GM12878 (cell line): Measurements from ENCODE around the gene MAF. TPM values are rescaled to one million over a fixed set of nuclear protein-coding genes. Genes with fewer than 3 reads are reported as not detected.
A peak's percentile ranks its signal among the peaks of the same experiment; 100 is the strongest.

Source experiments
- ATAC-seq: fragments of 200-7000 bp; cut with Tn5 transposase; 3 replicates; pipeline ENCODE4 v1.9.1; 2020; ENCODE audit warnings: mild to moderate bottlenecking, moderate library complexity
- BruUV-seq: library from RNA; stranded (reverse); fragments of 400-500 nt; replicated peaks from 2 replicates; lab custom pipeline; 2021; lab: Mats Ljungman, UMichigan
- CTCF ChIA-PET: fragments of 300-600 bp; sonication (Branson Sonifier 250); formaldehyde crosslinking; extraction: SDS; loops from one replicate; lab custom pipeline; 2021; ENCODE audit warnings: inconsistent platforms; lab: Yijun Ruan, JAX
- POLR2A ChIA-PET: fragments of 350-600 bp; formaldehyde crosslinking; extraction: SDS; loops from one replicate; lab custom pipeline; 2021; ENCODE audit warnings: inconsistent platforms; lab: Charles Lee
- RAD21 ChIA-PET: fragments of 300-600 bp; sonication (Branson Sonifier 250); formaldehyde crosslinking; loops from one replicate; lab custom pipeline; 2023; ENCODE audit warnings: antibody characterized with exemption; ENCODE audit not compliant: unreplicated experiment; lab: Charles Lee
- SMC1A ChIA-PET: fragments of 300-600 bp; sonication (Branson Sonifier 250); formaldehyde crosslinking; loops from one replicate; lab custom pipeline; 2023; ENCODE audit not compliant: unreplicated experiment, uncharacterized antibody; lab: Charles Lee
- DNase-seq: peaks from one replicate; pipeline ENCODE4 v3.0.0-alpha.2; 2011; ENCODE audit warnings: low read depth, low spot score
- FAIRE-seq: peaks from 3 replicates; lab custom pipeline; 2011; peaks lifted over from hg19 to GRCh38; lab: Jason Lieb, UNC
- H2AFZ ChIP-seq: 2 replicates; pipeline ENCODE4 v1.6.0; 2011; ENCODE audit warnings: low read depth, low read length, control low read depth; ENCODE audit not compliant: control insufficient read depth
- H3K27ac ChIP-seq: 2 replicates; pipeline ENCODE4 v1.5.1; 2011; ENCODE audit warnings: control low read depth; ENCODE audit not compliant: control insufficient read depth, insufficient read depth
- H3K27me3 ChIP-seq, 2 experiments: replicated peaks in 1 of 2; 2 replicates each; pipeline versions ENCODE4 v1.6.0 to v1.6.1; 2011; ENCODE audit warnings: low read length in 1 of 2; ENCODE audit not compliant: control insufficient read depth in 2 of 2, insufficient read depth in 2 of 2
- H3K36me3 ChIP-seq, 2 experiments: 2 replicates each; pipeline ENCODE4 v1.5.1; 2011; ENCODE audit warnings: low read length in 1 of 2; ENCODE audit not compliant: control insufficient read depth in 2 of 2, insufficient read depth in 2 of 2
- H3K4me1 ChIP-seq: 2 replicates; pipeline ENCODE4 v1.6.1; 2011; ENCODE audit warnings: mild to moderate bottlenecking, low read length, moderate library complexity, mixed read lengths; ENCODE audit not compliant: control insufficient read depth, insufficient read depth
- H3K4me2 ChIP-seq: 2 replicates; pipeline ENCODE4 v1.6.0; 2011; ENCODE audit warnings: control low read depth; ENCODE audit not compliant: control insufficient read depth, insufficient read depth
- H3K4me3 ChIP-seq: fragments of 200-600 bp; sonication (generic); 2 replicates; pipeline ENCODE4 v1.5.1; 2016
- H3K79me2 ChIP-seq: 2 replicates; pipeline ENCODE4 v1.6.0; 2011; ENCODE audit warnings: low read length; ENCODE audit not compliant: control insufficient read depth, insufficient read depth
- H3K9ac ChIP-seq: 2 replicates; pipeline ENCODE4 v1.8.0; 2011; ENCODE audit warnings: low read length, control low read depth, mixed read lengths; ENCODE audit not compliant: control insufficient read depth, insufficient read depth
- H3K9me3 ChIP-seq: replicated peaks from 3 replicates; pipeline ENCODE4 v1.5.1; 2011; ENCODE audit warnings: mild to moderate bottlenecking, low read length; ENCODE audit not compliant: control insufficient read depth, insufficient read depth
- H4K20me1 ChIP-seq: 2 replicates; pipeline ENCODE4 v1.6.0; 2011; ENCODE audit not compliant: control insufficient read depth, insufficient read depth
- CBX3 ChIP-seq: fragments of 200-600 bp; sonication (generic); IDR thresholded peaks from 2 replicates; pipeline ENCODE4 v1.6.1; 2016; ENCODE audit warnings: low read depth, borderline replicate concordance
- EED ChIP-seq: sonication (generic); IDR thresholded peaks from 2 replicates; pipeline ENCODE4 v1.6.1; 2016; ENCODE audit warnings: antibody characterized with exemption, low read depth
- EP300 ChIP-seq, 2 experiments: fragments of 150-350 bp in 1 of 2; IDR thresholded peaks; 2 replicates each; pipeline ENCODE4 v1.6.1; 2011 to 2012; ENCODE audit warnings: low read depth in 2 of 2, low read length in 2 of 2, borderline replicate concordance in 1 of 2, improper control_type of control experiment in 1 of 2, inconsistent platforms in 1 of 2; ENCODE audit not compliant: control insufficient read depth in 1 of 2
- FOXK2 ChIP-seq: fragments of 450-650 bp; IDR thresholded peaks from 2 replicates; pipeline ENCODE4 v1.6.1; 2017; ENCODE audit warnings: mild to moderate bottlenecking, moderate library complexity
- NFIC ChIP-seq: IDR thresholded peaks from 2 replicates; pipeline ENCODE4 v1.6.1; 2012; ENCODE audit warnings: low read depth, mild to moderate bottlenecking, inconsistent platforms, low read length, moderate library complexity
- NFYA ChIP-seq: IDR thresholded peaks from 2 replicates; pipeline ENCODE4 v1.6.1; 2011; ENCODE audit warnings: low read depth, mild to moderate bottlenecking, low read length, improper control_type of control experiment, borderline replicate concordance
- RBBP5 ChIP-seq: fragments of 200-600 bp; sonication (generic); conservative IDR thresholded peaks from 2 replicates; pipeline ENCODE4 v1.6.1; 2016
- RUNX3 ChIP-seq: IDR thresholded peaks from 2 replicates; pipeline ENCODE4 v1.6.1; 2012; ENCODE audit warnings: low read length, inconsistent platforms
- STAT3 ChIP-seq: IDR thresholded peaks from 2 replicates; pipeline ENCODE4 v1.6.1; 2011; ENCODE audit warnings: low read depth, low read length, improper control_type of control experiment
- SUPT20H ChIP-seq: IDR thresholded peaks from 2 replicates; pipeline ENCODE4 v1.6.1; 2011; ENCODE audit warnings: low read depth, mild to moderate bottlenecking, low read length, moderate library complexity, borderline replicate concordance; ENCODE audit not compliant: control insufficient read depth
- WRNIP1 ChIP-seq: IDR thresholded peaks from 2 replicates; pipeline ENCODE4 v1.6.1; 2011; ENCODE audit warnings: low read depth, low read length, improper control_type of control experiment, borderline replicate concordance
- ZSCAN29 ChIP-seq: fragments of 450-650 bp; IDR thresholded peaks from 2 replicates; pipeline ENCODE4 v1.6.1; 2017; ENCODE audit warnings: mild to moderate bottlenecking, moderate library complexity
- WGBS: methylation state at CpG from one replicate; pipeline ENCODE4 v1.1.6; 2016; ENCODE audit warnings: low lambda C conversion rate; ENCODE audit not compliant: insufficient replicate concordance, insufficient coverage; ENCODE audit errors: missing lambda C conversion rate; 5-methylcytosine and 5-hydroxymethylcytosine counted together
- in situ Hi-C: fragments of 300-500 bp; cut with MboI; formaldehyde crosslinking; loops from 9 replicates; pipeline ENCODE4 v1.14.3; 2018; ENCODE audit warnings: mixed read lengths
- intact Hi-C: fragments of 100-400 bp; cut with micrococcal nuclease; formaldehyde crosslinking; loops from one replicate; pipeline ENCODE4 v1.14.2; 2022; ENCODE audit not compliant: unreplicated experiment
- polyA plus RNA-seq, 11 experiments: library from polyadenylated mRNA; depleted of rRNA in 4 of 11; unstranded in 6 of 11; stranded (reverse) in 5 of 11; fragments of >200 nt; fragmentation: Nextera tagmentation in 4 of 11; fragmentation: Illumina TruSeq in 1 of 11; extraction: Ambion mirVana in 4 of 11; extraction: Trizol in 1 of 11; gene quantifications; 1 replicate in 1 of 11; 2 replicates in 10 of 11; pipeline versions ENCODE4 v1.2.1 to v1.2.3, GENCODE V29; 2011 to 2016; ENCODE audit warnings: inconsistent platforms in 2 of 11, missing spikeins in 2 of 11, low read depth in 1 of 11
- total RNA-seq, 4 experiments: library from RNA; depleted of rRNA in 3 of 4; stranded (reverse); fragments of >200 nt in 3 of 4; fragmentation: Illumina TruSeq in 1 of 4; extraction: Trizol in 1 of 4; gene quantifications; 2 replicates each; pipeline versions ENCODE4 v1.2.1 to v1.2.3, GENCODE V29; 2013 to 2021
- TF ChIP-seq, protein P1 (sequence below): IDR thresholded peaks from 2 replicates; pipeline ENCODE4 v1.6.1; 2012; ENCODE audit warnings: low read depth, low read length, improper control_type of control experiment
- TF ChIP-seq, protein P2 (sequence below): fragments of 450-650 bp; IDR thresholded peaks from 2 replicates; pipeline ENCODE4 v1.6.1; 2017; ENCODE audit warnings: mild to moderate bottlenecking, low read depth, inconsistent platforms; ENCODE audit not compliant: poor library complexity, severe bottlenecking
- TF ChIP-seq, protein P3 (sequence below): fragments of 450-650 bp; IDR thresholded peaks from 2 replicates; pipeline ENCODE4 v1.6.1; 2016; ENCODE audit warnings: mild to moderate bottlenecking, moderate library complexity, borderline replicate concordance
- TF ChIP-seq, protein P4 (sequence below): IDR thresholded peaks from 2 replicates; pipeline ENCODE4 v1.6.1; 2012; ENCODE audit warnings: low read depth, low read length, improper control_type of control experiment

The MAF gene
- total and polyA plus RNA-seq, 10 of the 15 experiments (the other 5 are each of a cell fraction or from before 2014, with no cell fraction given), result 0.03 to 0.13 TPM; not detected in 8

DNA sequence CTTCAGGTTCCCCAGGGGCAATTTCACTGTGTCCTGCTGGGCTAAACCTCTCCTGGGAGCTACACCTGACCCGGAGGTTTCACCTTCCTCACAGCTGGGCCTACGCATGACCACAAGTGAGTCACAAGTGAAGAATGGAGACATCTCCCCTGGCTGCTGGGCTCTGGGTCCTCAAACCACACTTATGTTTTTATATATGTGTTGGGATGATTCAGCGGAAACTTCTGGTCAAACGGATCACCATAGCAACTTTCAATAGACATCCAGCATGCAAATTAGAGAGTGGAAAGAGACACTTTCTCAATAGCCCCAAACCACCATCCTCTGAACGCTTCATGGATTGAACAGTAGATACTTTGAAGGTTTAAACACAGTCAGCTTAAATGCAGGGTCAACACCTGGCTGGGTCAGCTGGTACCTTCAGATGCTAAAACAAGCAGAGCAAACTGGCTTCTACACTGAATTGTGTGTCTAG, 28.0 kb upstream of the MAF start:
- ATAC-seq, result peak; percentile 21; the same call in 2 of the 3 replicates
- under 1% methylated on average over 5 of the region's 5 CpGs for WGBS
- H3K4me2 ChIP-seq, result no peak overlapping the region
- no peaks in the 10 kb centered on the region for H3K4me1 ChIP-seq
- DNase-seq, result peak; percentile 20
- no peaks in the 10 kb centered on the region for H4K20me1 ChIP-seq
- no peak overlapping the region for H3K27ac ChIP-seq
- intact Hi-C loops, result no loop called here
- H3K9me3 ChIP-seq, result no peaks in the 10 kb centered on the region; the same call in 2 of the 3 replicates
- H2AFZ ChIP-seq, result no peak overlapping the region
- FAIRE-seq, result no peak
- no peaks in the 10 kb centered on the region for H3K27me3 ChIP-seq
- RAD21 ChIA-PET, result no interaction called here
- BruUV-seq, result no TSS peak
- in situ Hi-C loops, result no loop called here
- TF ChIP-seq, protein P1, sequence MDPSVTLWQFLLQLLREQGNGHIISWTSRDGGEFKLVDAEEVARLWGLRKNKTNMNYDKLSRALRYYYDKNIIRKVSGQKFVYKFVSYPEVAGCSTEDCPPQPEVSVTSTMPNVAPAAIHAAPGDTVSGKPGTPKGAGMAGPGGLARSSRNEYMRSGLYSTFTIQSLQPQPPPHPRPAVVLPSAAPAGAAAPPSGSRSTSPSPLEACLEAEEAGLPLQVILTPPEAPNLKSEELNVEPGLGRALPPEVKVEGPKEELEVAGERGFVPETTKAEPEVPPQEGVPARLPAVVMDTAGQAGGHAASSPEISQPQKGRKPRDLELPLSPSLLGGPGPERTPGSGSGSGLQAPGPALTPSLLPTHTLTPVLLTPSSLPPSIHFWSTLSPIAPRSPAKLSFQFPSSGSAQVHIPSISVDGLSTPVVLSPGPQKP, result no peak
- TF ChIP-seq FOXK2, result no peak
- TF ChIP-seq NFYA, result no peak
- TF ChIP-seq, protein P2, sequence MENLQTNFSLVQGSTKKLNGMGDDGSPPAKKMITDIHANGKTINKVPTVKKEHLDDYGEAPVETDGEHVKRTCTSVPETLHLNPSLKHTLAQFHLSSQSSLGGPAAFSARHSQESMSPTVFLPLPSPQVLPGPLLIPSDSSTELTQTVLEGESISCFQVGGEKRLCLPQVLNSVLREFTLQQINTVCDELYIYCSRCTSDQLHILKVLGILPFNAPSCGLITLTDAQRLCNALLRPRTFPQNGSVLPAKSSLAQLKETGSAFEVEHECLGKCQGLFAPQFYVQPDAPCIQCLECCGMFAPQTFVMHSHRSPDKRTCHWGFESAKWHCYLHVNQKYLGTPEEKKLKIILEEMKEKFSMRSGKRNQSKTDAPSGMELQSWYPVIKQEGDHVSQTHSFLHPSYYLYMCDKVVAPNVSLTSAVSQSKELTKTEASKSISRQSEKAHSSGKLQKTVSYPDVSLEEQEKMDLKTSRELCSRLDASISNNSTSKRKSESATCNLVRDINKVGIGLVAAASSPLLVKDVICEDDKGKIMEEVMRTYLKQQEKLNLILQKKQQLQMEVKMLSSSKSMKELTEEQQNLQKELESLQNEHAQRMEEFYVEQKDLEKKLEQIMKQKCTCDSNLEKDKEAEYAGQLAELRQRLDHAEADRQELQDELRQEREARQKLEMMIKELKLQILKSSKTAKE, result no peak
- TF ChIP-seq, protein P3, sequence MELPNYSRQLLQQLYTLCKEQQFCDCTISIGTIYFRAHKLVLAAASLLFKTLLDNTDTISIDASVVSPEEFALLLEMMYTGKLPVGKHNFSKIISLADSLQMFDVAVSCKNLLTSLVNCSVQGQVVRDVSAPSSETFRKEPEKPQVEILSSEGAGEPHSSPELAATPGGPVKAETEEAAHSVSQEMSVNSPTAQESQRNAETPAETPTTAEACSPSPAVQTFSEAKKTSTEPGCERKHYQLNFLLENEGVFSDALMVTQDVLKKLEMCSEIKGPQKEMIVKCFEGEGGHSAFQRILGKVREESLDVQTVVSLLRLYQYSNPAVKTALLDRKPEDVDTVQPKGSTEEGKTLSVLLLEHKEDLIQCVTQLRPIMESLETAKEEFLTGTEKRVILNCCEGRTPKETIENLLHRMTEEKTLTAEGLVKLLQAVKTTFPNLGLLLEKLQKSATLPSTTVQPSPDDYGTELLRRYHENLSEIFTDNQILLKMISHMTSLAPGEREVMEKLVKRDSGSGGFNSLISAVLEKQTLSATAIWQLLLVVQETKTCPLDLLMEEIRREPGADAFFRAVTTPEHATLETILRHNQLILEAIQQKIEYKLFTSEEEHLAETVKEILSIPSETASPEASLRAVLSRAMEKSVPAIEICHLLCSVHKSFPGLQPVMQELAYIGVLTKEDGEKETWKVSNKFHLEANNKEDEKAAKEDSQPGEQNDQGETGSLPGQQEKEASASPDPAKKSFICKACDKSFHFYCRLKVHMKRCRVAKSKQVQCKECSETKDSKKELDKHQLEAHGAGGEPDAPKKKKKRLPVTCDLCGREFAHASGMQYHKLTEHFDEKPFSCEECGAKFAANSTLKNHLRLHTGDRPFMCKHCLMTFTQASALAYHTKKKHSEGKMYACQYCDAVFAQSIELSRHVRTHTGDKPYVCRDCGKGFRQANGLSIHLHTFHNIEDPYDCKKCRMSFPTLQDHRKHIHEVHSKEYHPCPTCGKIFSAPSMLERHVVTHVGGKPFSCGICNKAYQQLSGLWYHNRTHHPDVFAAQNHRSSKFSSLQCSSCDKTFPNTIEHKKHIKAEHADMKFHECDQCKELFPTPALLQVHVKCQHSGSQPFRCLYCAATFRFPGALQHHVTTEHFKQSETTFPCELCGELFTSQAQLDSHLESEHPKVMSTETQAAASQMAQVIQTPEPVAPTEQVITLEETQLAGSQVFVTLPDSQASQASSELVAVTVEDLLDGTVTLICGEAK, result no peak
- TF ChIP-seq CBX3, result no peak
- TF ChIP-seq WRNIP1, result no peak
- no peak for TF ChIP-seq SUPT20H
- peak; percentile 50; the same call in 1 of the 2 replicates for TF ChIP-seq NFIC
- no peak for TF ChIP-seq EP300 (IDR thresholded peaks at IDR 0.05; ENCODE audit: borderline replicate concordance in 1 of 2, control insufficient read depth in 1 of 2, low read depth in 2 of 2, low read length in 2 of 2)
- TF ChIP-seq, protein P4, sequence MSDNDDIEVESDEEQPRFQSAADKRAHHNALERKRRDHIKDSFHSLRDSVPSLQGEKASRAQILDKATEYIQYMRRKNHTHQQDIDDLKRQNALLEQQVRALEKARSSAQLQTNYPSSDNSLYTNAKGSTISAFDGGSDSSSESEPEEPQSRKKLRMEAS, result no peak
- no peak for TF ChIP-seq EED
- no peak for TF ChIP-seq ZSCAN29
- no peak for TF ChIP-seq STAT3
- peak; percentile 89 for TF ChIP-seq RUNX3
- no peak for TF ChIP-seq RBBP5
- POLR2A ChIA-PET, result no interaction called here
- CTCF ChIA-PET, result no interaction called here
- no peaks in the 10 kb centered on the region for H3K79me2 ChIP-seq
- H3K36me3 ChIP-seq, result no peaks in the 10 kb centered on the region
- SMC1A ChIA-PET, result no interaction called here
- H3K4me3 ChIP-seq, result no peak overlapping the region
- H3K9ac ChIP-seq, result no peak overlapping the region
